ENCODE data around the gene RPL36.
"Not testable (repeated sequence)": the region's sequence is repeated elsewhere in the genome, so short reads cannot be mapped to it uniquely, and the experiment has no call there.

RPL36 gene

GRCh38 chr19:5687360-5688198 lies 2.5 kb upstream of the RPL36 start:
- H3K9me3 ChIP-seq (ENCODE audit: insufficient read depth, low read length, severe bottlenecking) = no peaks in the 10 kb centered on the region
- peak overlapping the region; percentile 71 for H3K27ac ChIP-seq (ENCODE audit: low read length)
- H3K4me2 ChIP-seq (ENCODE audit: insufficient read depth, low read length) = peak overlapping the region; percentile 78
- DNase-seq = no peak
- peaks cover 34% of the 10 kb centered on the region for H3K4me1 ChIP-seq (ENCODE audit: insufficient read depth, low read length)
- H4K20me1 ChIP-seq (ENCODE audit: insufficient read depth, low read length) = peaks cover 23% of the 10 kb centered on the region
- peak overlapping the region; percentile 61; the same call in 1 of the 2 replicates for H3K9ac ChIP-seq (ENCODE audit: low read depth, low read length)
- H3K27me3 ChIP-seq (ENCODE audit: insufficient read depth, low read length, poor library complexity) = no peaks in the 10 kb centered on the region
- H2AFZ ChIP-seq (ENCODE audit: low read depth, low read length) = peak overlapping the region; percentile 91
- H3K79me2 ChIP-seq (ENCODE audit: insufficient read depth, low read length) = peaks cover 25% of the 10 kb centered on the region
- TF ChIP-seq EZH2 (IDR thresholded peaks at IDR 0.05; ENCODE audit: borderline replicate concordance, low read depth, low read length, severe bottlenecking) (no peak), CTCF (IDR thresholded peaks at IDR 0.05; ENCODE audit: borderline replicate concordance, extremely low read depth, low read length, poor library complexity, severe bottlenecking) (peak; percentile 2)
- peaks cover 23% of the 10 kb centered on the region for H3K36me3 ChIP-seq (ENCODE audit: insufficient read depth, low read length)
- peak overlapping the region; percentile 19 to 66; a peak in 3 of 4 replicates for H3K4me3 ChIP-seq (ENCODE audit: low read depth in 1 of 2, low read length in 2 of 2)
- no peak for ATAC-seq (ENCODE audit: insufficient read depth, low read depth)

GRCh38 chr19:5688262-5688881 lies 1.7 kb upstream of the RPL36 start:
- H3K27me3 ChIP-seq (ENCODE audit: insufficient read depth, low read length, poor library complexity); H3K9ac ChIP-seq (ENCODE audit: low read depth, low read length); H3K27ac ChIP-seq (ENCODE audit: low read length); H3K4me3 ChIP-seq (ENCODE audit: low read depth in 1 of 2, low read length in 2 of 2); ATAC-seq (ENCODE audit: insufficient read depth, low read depth); H2AFZ ChIP-seq (ENCODE audit: low read depth, low read length); H3K4me2 ChIP-seq (ENCODE audit: insufficient read depth, low read length); H3K9me3 ChIP-seq (ENCODE audit: insufficient read depth, low read length, severe bottlenecking); DNase-seq: not testable (repeated sequence)
- Histone ChIP-seq H3K4me1 (ENCODE audit: insufficient read depth, low read length) (peaks cover 42% of the 10 kb centered on the region), H3K36me3 (ENCODE audit: insufficient read depth, low read length) (peaks cover 31% of the 10 kb centered on the region), H3K79me2 (ENCODE audit: insufficient read depth, low read length) (peaks cover 33% of the 10 kb centered on the region), H4K20me1 (ENCODE audit: insufficient read depth, low read length) (peaks cover 31% of the 10 kb centered on the region)

- Histone ChIP-seq H3K36me3 (ENCODE audit: insufficient read depth, low read length) (peaks cover 59% of the 10 kb centered on the region), H2AFZ (ENCODE audit: low read depth, low read length) (no peak overlapping the region), H3K4me3 (ENCODE audit: low read depth in 1 of 2, low read length in 2 of 2) (peak overlapping the region; percentile 82 to 87; a peak in 3 of 4 replicates), H4K20me1 (ENCODE audit: insufficient read depth, low read length) (peaks cover 60% of the 10 kb centered on the region), H3K27ac (ENCODE audit: low read length) (peak overlapping the region; percentile 94), H3K4me2 (ENCODE audit: insufficient read depth, low read length) (peak overlapping the region; percentile 86), H3K9ac (ENCODE audit: low read depth, low read length) (peak overlapping the region; percentile 87), H3K9me3 (ENCODE audit: insufficient read depth, low read length, severe bottlenecking) (no peaks in the 10 kb centered on the region), H3K27me3 (ENCODE audit: insufficient read depth, low read length, poor library complexity) (no peaks in the 10 kb centered on the region), H3K79me2 (ENCODE audit: insufficient read depth, low read length) (peaks cover 61% of the 10 kb centered on the region), H3K4me1 (ENCODE audit: insufficient read depth, low read length) (peaks cover 45% of the 10 kb centered on the region)
- TF ChIP-seq CTCF (IDR thresholded peaks at IDR 0.05; ENCODE audit: borderline replicate concordance, extremely low read depth, low read length, poor library complexity, severe bottlenecking) (no peak), EZH2 (IDR thresholded peaks at IDR 0.05; ENCODE audit: borderline replicate concordance, low read depth, low read length, severe bottlenecking) (no peak)
- peak; percentile 4; the same call in 1 of the 3 replicates for ATAC-seq (ENCODE audit: insufficient read depth, low read depth)
- peak; percentile 61 for DNase-seq
These were observed 1.1 kb downstream of the RPL36 start for GRCh38 chr19:5690955-5691821.

All from DND-41 (cell line).